Right renal cortex interstitium (tissue), 3 donors: ENCODE measurements around the gene METTL1. TPM values are rescaled to one million over a fixed set of nuclear protein-coding genes. Genes with fewer than 3 reads are reported as not detected.
"Not testable (repeated sequence)": the region's sequence is repeated elsewhere in the genome, so short reads cannot be mapped to it uniquely, and the experiment has no call there.

ENCODE experiments used
- DNase-seq, 3 donors: peaks; one replicate each; pipeline ENCODE4 v3.0.0-alpha.2; 2013; ENCODE audit warnings: low read depth in 3 of 3, low spot score in 2 of 3
- polyA plus RNA-seq, 3 donors: library from polyadenylated mRNA; unstranded; fragments of 120-200 nt; gene quantifications; one replicate each; pipeline ENCODE4 v1.2.1, GENCODE V29; 2013; ENCODE audit not compliant: insufficient read length in 3 of 3

The METTL1 gene
- polyA plus RNA-seq, 3 donors = 31.6 to 33.1 (median 33.0) TPM

GRCh38 chr12:57800965-57801364 is 29.1 kb upstream of the METTL1 start:
- no peak for DNase-seq

GRCh38 chr12:57797933-57798332 is 26.0 kb upstream of the METTL1 start:
- no peak for DNase-seq

DNA sequence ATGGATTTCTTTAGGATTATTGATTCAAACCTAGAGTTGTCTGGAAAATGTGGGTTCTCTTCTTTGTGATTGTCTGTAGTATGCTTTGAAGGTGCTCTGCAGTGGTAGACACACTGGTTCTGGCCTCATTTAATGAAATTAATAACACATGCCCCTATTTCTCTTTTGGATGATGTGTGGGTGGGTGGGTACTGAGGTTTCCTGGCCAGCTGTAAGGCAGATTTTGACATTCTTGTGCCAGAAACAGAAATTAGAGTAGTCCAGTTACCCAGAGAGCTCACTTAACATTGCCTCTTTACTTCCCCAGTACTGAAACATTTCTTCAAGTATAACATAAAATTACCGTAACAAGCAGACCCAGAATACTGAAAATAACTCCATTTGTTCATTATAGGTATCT is 25.1 kb upstream of the METTL1 start:
- no peak for DNase-seq

DNA sequence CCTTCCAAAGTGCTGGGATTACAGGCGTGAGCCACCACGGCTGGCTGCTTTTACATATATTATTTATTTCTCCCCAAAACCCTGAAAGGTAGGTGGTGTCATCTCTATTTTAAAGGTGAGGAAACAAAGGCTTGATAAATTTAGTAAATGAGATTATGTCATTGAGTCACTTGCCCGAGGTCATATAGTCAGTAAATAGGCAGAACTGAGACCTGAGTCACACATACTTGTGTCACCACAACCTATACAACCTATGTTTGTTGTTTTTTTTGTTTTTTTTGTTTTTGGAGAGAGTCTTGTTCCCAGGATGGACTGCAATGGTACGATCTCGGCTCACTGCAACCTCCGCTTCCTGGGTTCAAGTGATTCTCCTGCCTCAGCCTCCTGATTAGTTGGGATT is 23.4 kb upstream of the METTL1 start:
- DNase-seq = no peak

GRCh38 chr12:57793920-57794319 is 22.0 kb upstream of the METTL1 start:
- DNase-seq = no peak

DNA sequence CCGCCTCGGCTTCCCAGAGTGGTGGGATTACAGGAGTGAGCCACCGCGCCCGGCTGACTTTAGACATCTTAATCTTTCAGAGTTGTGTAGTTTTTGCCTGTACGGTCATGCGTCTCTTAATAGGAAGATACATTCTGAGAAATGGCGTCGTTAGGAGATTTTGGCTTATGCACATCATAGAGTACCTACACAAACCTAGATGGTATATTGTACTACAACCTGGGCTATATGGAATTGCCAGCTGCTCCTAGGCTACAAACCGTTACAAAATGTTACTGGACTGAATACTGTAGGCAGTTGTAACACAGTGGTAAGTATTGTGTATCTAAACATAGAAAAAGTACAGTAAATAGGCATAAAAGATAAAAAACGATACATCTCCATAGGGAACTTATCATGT is 12.0 kb upstream of the METTL1 start:
- DNase-seq = no peak

DNA sequence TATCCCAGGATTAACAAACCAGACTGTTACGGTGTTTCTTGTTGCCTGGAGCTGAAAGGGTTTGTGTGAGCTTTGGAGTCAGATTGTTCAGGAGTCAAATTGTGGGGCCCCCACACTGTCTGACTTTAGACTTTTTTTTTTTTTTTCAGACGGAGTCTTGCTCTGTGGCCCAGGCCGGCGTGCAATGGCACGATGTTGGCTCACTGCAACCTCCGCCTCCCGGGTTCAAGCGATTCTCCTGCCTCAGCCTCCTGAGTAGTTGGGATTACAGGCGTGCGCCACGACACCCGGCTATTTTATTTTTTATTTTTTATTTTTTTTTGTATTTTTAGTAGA is 11.5 kb upstream of the METTL1 start:
- DNase-seq = no peak

DNA sequence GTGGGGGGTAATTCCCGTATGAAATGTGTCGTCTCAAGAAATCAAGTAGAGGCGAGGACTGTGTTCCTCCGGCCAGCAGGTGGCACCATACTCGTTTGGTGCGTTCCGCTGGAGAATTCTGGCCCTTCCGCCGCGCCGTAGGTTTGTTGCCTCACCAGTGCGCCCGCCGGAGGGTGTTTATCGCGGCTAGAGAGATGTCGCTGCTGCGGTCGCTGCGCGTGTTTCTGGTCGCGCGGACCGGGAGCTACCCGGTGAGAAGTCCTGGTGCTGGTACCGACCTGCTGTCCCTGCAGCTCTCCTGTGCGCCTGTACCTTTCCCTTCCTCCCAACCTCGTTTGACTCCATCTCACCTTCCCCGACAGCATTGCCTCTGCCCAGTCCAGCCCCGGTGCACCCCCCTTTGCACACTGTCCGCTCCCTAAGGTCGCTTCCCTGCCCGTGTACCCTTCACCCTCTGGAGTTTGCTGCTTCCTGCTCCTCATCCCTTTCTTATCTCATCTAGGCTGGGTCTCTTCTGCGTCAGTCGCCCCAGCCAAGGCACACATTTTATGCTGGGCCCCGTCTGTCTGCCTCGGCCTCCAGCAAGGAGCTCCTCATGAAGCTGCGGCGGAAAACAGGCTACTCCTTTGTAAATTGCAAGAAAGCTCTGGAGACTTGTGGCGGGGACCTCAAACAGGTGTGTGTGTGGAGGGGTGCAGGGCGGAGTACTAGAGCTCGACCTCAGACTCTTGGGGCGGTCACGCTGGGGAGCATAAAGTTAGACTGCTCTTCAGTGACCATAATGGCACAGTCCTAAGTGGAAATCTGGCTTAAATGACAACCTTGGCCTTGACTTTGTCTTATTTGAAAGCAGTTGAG is 10.9 kb upstream of the METTL1 start, which contains the start of gene TSFM:
TSS of gene TSFM (plus strand) at position 180 of the 858 bp plus-strand sequence. CDS start at position 195, 15 bp downstream.
- DNase-seq = peak; percentile 89 to 94 (median 90)

DNA sequence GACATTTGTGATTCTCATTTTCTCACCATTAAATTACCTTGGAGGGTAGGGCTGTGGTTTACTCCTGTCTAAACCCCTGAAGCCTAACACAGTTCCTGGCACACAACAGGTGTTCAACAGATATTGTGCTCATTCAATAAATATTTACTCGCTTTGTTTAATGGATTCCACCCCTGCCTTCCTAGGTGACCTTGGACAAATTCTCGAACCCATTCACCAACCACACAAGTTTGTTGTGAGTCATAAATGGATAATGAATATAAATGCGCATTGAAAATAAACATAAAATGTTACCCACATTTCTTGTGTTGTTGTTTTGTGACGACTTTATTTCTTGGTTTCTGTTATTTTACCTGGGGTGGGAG is 10.3 kb upstream of the METTL1 start:
- DNase-seq = no peak

DNA sequence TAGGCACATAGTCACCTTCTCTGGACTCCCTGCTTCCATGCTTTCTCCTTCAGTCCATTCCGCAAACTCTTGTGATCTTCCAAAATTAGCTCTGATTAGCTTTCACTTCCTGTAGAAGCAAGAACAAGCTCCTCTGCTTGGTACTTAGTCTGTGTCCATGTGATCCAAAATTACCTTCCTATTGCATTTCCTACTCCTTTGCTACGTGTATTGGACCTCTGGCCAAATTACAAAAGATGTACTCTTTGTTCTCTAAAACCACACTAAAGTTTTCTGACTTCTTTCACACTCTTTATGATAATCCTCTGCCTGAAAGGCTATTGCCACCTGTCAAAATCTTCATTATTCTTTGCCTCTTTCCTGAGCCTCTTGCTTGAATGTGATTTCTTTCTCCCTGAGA is 9.9 kb upstream of the METTL1 start:
- DNase-seq = no peak

GRCh38 chr12:57781244-57781643 is 9.3 kb upstream of the METTL1 start:
- DNase-seq = no peak

DNA sequence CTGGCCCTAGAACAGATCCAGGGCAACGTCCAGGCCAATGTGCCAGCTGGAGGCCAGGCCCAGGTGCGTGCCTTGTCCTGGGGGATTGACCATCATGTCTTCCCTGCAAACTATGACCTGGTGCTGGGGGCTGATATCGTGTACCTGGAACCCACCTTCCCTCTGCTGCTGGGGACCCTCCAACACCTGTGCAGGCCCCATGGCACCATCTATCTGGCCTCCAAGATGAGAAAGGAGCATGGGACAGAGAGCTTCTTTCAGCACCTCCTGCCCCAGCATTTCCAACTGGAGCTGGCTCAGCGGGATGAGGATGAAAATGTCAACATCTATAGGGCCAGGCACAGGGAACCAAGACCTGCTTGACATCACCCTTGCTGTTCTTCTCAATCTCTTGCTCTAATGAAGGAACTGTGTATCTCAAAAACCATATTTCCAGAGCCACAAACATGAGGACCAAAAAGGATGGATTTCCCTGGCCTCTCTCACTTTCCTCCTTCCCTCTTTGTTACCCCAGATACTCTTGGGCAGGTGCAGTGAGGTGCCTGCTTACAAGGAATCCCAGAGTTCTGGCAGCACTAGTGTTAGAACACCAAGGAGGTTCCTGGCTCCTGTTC is 8.5 kb upstream of the METTL1 start:
- DNase-seq = no peak

DNA sequence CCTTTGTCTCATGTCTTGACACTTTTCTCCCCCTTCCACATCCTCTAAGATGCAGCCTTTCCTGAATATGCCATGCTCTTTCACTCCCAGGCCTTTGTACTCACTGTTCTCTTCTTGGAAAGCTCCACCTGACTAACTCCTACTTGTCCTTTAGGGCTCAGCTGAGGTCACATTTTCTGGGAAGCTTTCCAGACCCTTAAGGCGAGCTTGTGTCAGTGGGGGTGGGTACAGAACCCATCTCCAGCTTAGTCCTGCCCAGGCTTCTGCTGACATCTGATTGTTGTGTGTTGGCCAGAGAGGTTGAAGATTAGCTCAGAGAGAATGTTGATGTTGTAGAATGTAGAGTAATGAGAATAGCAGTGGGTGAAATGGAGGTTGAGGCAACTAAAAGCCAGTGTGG is 7.8 kb upstream of the METTL1 start:
- no peak for DNase-seq

GRCh38 chr12:57777911-57778310 is 6.0 kb upstream of the METTL1 start:
- DNase-seq = no peak

GRCh38 chr12:57777367-57777766 is 5.5 kb upstream of the METTL1 start:
- DNase-seq = no peak

DNA sequence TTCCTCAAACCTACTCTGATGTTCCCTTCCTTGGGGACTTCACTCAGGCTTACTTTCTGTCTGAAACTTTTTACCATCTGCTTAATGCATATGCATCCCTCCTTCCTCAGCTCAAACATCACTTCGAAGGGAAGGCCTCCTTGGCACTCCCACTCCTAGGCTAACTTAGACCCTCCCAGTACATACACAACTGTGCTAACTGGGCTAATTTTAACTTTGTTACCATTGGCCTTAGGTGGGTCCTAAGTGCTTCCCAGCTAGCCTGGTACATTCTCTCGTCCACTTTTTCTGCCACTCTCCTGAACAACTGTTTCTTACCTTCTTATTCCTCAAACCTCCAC is 4.3 kb upstream of the METTL1 start:
- DNase-seq = no peak

- DNase-seq = no peak
Observed at GRCh38 chr12:57775563-57776246, 3.8 kb upstream of the METTL1 start.

DNA sequence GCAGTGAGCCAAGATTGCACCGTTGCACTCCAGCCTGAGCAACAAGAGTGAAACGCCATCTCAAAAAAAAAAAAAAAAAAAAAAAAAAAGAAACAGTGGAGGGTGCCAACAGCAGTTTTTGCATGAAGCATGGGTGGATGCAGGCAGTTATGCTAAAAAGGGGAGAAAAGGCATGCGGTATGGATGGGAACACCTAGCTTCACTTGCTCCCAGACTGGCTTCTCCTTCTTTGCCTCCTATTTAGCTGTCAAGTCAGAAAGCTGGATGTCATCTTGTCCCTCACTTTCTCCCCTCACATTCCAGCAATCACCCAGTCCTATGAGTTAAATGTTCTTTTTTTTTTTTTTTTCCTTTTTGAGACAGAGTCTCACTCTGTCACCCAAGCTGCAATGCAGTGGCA is 3.1 kb upstream of the METTL1 start:
- no peak for DNase-seq

DNA sequence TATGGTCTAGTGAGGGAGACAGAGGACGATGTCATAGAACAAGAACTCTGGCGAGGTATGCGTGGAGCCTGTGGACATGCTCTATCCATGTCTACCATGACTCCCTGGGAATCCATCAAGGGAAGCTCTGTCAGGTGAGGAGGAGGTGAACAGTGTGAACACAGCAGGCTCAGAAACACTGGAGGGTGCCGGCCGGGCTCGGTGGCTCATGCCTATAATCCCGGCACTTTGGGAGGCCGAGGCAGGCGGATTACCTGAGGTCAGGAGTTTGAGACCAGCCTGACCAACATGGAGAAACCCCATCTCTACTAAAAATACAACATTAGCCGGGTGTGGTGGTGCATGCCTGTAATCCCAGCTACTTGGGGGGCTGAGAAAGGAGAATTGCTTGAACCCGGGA is 2.7 kb upstream of the METTL1 start:
- DNase-seq = not testable (repeated sequence)

- DNase-seq = no peak
Observed at GRCh38 chr12:57772429-57773322, 771 bp upstream of the METTL1 start, which contains the start of gene EEF1AKMT3. EEF1AKMT3 (plus strand) TSS chr12:57772614; CDS start chr12:57772725, 111 bp downstream.
